A549 treated with ZK216348 at 1 μM for 4 hours (cell line): ENCODE data around the gene ERBIN. TPM values are rescaled to one million over a fixed set of nuclear protein-coding genes. Genes with fewer than 3 reads are reported as not detected.

Experiments
- total RNA-seq: library from RNA; stranded (reverse); fragments of 200-300 nt; extraction: Qiagen RNA extraction; gene quantifications from 5 replicates; pipeline ENCODE4 v1.2.3, GENCODE V29; 2022; ENCODE audit warnings: low read depth

ERBIN gene, protein sequence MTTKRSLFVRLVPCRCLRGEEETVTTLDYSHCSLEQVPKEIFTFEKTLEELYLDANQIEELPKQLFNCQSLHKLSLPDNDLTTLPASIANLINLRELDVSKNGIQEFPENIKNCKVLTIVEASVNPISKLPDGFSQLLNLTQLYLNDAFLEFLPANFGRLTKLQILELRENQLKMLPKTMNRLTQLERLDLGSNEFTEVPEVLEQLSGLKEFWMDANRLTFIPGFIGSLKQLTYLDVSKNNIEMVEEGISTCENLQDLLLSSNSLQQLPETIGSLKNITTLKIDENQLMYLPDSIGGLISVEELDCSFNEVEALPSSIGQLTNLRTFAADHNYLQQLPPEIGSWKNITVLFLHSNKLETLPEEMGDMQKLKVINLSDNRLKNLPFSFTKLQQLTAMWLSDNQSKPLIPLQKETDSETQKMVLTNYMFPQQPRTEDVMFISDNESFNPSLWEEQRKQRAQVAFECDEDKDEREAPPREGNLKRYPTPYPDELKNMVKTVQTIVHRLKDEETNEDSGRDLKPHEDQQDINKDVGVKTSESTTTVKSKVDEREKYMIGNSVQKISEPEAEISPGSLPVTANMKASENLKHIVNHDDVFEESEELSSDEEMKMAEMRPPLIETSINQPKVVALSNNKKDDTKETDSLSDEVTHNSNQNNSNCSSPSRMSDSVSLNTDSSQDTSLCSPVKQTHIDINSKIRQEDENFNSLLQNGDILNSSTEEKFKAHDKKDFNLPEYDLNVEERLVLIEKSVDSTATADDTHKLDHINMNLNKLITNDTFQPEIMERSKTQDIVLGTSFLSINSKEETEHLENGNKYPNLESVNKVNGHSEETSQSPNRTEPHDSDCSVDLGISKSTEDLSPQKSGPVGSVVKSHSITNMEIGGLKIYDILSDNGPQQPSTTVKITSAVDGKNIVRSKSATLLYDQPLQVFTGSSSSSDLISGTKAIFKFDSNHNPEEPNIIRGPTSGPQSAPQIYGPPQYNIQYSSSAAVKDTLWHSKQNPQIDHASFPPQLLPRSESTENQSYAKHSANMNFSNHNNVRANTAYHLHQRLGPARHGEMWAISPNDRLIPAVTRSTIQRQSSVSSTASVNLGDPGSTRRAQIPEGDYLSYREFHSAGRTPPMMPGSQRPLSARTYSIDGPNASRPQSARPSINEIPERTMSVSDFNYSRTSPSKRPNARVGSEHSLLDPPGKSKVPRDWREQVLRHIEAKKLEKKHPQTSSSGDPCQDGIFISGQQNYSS (N-terminal part only)
- 17.6 to 47.4 TPM (median 26.9 TPM) in 5 replicates for total RNA-seq

DNA sequence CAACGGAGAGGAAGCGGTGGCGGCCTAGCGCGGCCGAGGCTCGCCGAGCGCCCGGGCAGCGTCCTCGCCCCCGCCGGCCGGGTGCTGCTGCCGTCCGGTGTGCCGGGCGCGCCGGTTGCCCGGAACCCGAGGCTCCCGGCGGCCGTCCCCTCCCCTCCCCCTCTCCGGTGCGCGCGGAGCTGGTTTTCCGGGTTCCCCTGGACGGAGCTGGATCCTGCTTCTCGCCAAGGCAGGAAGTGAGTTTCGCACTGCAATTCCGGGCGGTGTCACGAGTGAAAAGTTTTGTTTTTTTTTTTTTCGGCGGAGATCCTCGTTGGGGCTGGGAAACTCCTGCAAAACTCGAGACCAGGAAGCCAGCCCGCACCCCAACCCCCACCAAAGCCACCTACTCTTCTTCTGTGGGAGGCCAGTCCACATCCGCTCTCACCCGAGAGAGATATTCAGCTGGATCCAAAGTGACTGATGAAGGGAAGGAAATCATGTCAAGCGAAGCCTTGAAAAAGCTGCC lies at the start of gene ERBIN:
Gene ERBIN, plus strand, starts transcription at position 300 of the 508 bp plus-strand sequence. CDS start 66,144 bp downstream, outside the sequence.

Other genes with a start within 250 kb of the ERBIN start
- gene SGTB, start 204.5 kb upstream of the ERBIN start, total RNA-seq = 4.5 to 9.6 TPM (median 8.1 TPM) in 5 replicates
- 50.0 to 83.1 TPM (median 69.1 TPM) in 5 replicates for gene NLN, start 204.4 kb upstream of the ERBIN start, total RNA-seq
- 27.4 to 37.3 TPM (median 35.9 TPM) in 5 replicates for gene SREK1, start 217.7 kb downstream of the ERBIN start, total RNA-seq